AG04450 (cell line): ENCODE measurements around the gene GAST. TPM values are rescaled to one million over a fixed set of nuclear protein-coding genes. Genes with fewer than 3 reads are reported as not detected.

Experiments
- CTCF ChIA-PET: fragments of 300-600, 350-600 bp; formaldehyde crosslinking; extraction: SDS; loops from one replicate; lab custom pipeline; 2022; ENCODE audit warnings: antibody characterized with exemption, inconsistent platforms; lab: Charles Lee
- POLR2A ChIA-PET: fragments of 350-600 bp; formaldehyde crosslinking; extraction: SDS; loops from one replicate; lab custom pipeline; 2021; ENCODE audit warnings: antibody characterized with exemption, inconsistent platforms; lab: Yijun Ruan, JAX
- DNase-seq: peaks from one replicate; pipeline ENCODE4 v3.0.0-alpha.2; 2011; ENCODE audit warnings: low read depth, low spot score
- H3K27ac ChIP-seq: one replicate; pipeline ENCODE4 v1.5.1; 2012; ENCODE audit warnings: low read depth, low read length, control low read depth
- H3K27me3 ChIP-seq: one replicate; pipeline ENCODE4 v1.6.0; 2012; ENCODE audit warnings: low read length; ENCODE audit not compliant: control insufficient read depth, insufficient read depth
- H3K4me3 ChIP-seq: 2 replicates; pipeline ENCODE4 v1.5.1; 2011; ENCODE audit warnings: mild to moderate bottlenecking, low read depth, low read length, control low read depth
- H3K9me3 ChIP-seq: 2 replicates; pipeline ENCODE4 v1.5.1; 2012; ENCODE audit warnings: low read length; ENCODE audit not compliant: control insufficient read depth, insufficient read depth
- polyA plus RNA-seq: library from polyadenylated mRNA; depleted of rRNA; stranded (reverse); fragments of >200 nt; gene quantifications from 2 replicates; pipeline ENCODE4 v1.2.3, GENCODE V29; 2011
- TF ChIP-seq, protein P1 (sequence below): IDR thresholded peaks from 2 replicates; pipeline ENCODE4 v1.5.1; 2011; ENCODE audit warnings: low read depth, low read length, control low read depth, inconsistent platforms

The GAST gene
- polyA plus RNA-seq, 1 experiment, result not detected

DNA sequence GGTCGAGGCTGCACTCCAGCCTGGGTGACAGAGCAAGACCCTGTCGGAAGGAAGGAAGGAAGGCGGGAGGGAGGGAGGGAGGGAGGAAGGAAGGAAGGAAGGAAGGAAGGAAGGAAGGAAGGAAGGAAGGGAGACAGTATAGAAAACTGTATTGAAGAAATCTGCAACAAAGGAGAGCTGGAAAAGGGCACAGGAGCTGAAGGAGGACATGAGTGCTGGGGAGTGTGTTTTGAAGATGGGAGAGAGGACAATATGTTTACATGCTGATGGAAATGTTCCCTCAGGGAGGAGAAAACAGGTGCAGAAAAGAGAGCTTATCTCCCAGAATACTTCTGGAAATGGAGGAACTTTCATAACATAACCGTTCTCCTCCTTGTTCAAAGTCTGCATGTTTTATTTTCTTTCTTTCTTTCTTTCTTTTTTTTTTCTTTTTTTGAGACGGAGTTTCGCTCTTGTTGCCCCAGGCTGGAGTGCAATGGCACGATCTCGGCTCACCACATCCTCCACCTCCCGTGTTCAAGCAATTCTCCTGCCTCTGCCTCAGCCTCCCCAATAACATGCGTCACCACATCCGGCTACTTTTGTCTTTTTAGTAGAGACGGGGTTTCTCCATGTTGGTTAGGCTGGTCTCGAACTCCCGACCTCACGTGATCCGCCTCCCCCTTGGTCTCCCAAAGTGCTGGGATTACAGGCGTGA, 25.0 kb downstream of the GAST start:
- H3K27ac ChIP-seq, result no peak overlapping the region
- TF ChIP-seq, protein P1, sequence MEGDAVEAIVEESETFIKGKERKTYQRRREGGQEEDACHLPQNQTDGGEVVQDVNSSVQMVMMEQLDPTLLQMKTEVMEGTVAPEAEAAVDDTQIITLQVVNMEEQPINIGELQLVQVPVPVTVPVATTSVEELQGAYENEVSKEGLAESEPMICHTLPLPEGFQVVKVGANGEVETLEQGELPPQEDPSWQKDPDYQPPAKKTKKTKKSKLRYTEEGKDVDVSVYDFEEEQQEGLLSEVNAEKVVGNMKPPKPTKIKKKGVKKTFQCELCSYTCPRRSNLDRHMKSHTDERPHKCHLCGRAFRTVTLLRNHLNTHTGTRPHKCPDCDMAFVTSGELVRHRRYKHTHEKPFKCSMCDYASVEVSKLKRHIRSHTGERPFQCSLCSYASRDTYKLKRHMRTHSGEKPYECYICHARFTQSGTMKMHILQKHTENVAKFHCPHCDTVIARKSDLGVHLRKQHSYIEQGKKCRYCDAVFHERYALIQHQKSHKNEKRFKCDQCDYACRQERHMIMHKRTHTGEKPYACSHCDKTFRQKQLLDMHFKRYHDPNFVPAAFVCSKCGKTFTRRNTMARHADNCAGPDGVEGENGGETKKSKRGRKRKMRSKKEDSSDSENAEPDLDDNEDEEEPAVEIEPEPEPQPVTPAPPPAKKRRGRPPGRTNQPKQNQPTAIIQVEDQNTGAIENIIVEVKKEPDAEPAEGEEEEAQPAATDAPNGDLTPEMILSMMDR, result no peak
- POLR2A ChIA-PET, result no interaction called here
- H3K9me3 ChIP-seq, result no peaks in the 10 kb centered on the region; the same call in 1 of the 2 replicates
- CTCF ChIA-PET, result interaction anchor here (0.6 to 4.9 kb wide), 19 partner anchors 9 to 1409 kb away, joined by 3 to 81 read pairs (median 3); partner anchors contain the start of genes JUP and P3H4
- peaks cover 50% of the 10 kb centered on the region for H3K27me3 ChIP-seq
- no peak overlapping the region for H3K4me3 ChIP-seq
- no peak for DNase-seq

DNA sequence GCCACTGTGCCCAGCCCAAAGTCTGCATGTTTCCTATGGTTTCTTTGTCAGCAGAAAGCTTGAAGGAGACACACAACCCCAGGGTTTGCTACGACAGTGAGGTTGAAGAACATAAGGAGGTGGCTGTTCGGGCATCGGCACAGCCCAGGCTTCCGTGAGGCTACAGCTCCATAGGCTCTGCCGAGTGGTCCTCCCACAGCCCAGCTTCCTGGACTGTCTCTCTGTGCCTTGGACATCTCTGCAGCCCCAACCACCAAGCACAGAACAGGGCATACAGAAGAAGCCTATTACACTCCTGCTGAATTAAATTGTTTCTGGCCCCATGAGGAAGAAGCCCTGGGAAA, 25.5 kb downstream of the GAST start:
- Histone ChIP-seq H3K27me3 (peaks cover 45% of the 10 kb centered on the region), H3K4me3 (no peak overlapping the region), H3K9me3 (no peaks in the 10 kb centered on the region; the same call in 1 of the 2 replicates), H3K27ac (no peak overlapping the region)
- POLR2A ChIA-PET, result no interaction called here
- CTCF ChIA-PET, result interaction anchor here (0.6 to 4.9 kb wide), 18 partner anchors 8 to 1408 kb away, joined by 3 to 81 read pairs (median 3); partner anchors contain the start of genes JUP and P3H4
- TF ChIP-seq, protein P1, result no peak
- no peak for DNase-seq

DNA sequence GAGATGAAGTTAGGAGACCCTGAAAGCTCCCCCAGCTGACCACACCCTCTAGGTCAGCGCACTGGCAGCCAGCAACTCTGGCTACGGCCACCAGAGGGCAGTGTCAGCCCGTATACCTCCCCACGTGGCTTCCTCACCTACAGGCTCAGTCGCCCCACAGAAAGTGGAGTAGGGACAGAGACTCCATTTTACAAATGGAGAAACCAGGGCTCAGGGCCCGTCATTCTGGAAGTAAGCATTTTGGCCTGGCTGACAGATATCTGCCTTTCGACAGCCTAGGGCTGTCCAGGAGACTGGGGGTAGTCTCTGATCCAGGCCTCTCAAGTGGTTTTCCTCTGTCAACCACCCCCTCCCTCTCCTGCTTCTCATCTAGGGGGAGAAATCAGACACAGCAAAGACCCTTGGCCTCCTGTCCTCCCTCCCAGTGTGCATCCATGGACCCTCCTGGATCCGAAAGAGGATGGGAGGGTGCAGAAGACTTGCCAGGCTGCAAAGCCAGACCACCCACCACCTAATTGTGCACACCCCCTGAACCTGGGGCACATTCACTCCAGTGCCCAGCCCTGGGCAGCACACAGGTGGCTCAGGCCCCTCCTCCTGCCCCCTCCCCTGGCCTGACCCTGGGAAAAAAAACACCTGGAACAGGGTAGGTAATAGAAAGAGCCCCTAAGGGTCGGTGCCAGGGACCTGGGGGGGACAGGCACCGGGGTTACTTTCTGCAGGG, 26.1 kb downstream of the GAST start:
- Histone ChIP-seq H3K27me3 (peaks cover 41% of the 10 kb centered on the region), H3K4me3 (no peak overlapping the region), H3K27ac (no peak overlapping the region), H3K9me3 (no peaks in the 10 kb centered on the region; the same call in 1 of the 2 replicates)
- ChIA-PET CTCF (interaction anchor here (0.6 to 4.9 kb wide), 14 partner anchors 13 to 221 kb away, joined by 3 to 81 read pairs (median 3); partner anchors contain the start of gene P3H4), POLR2A (no interaction called here)
- peak; percentile 54 for DNase-seq
- TF ChIP-seq, protein P1, result peak; percentile 94

DNA sequence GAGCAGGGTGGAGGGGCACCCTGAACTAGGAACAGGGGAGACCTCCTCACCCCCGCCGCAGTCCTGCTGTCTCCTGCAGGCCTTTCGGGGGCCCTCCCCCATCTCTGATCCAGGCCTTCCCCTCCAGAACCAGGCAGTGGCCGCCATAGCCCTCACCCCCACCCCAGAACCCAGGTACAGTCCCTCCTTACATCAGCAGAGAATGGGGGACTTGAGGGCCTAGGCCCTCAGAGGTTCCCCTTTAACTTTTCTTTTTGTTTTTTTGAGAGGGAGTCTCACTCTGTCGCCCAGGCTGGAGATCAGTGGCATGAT, 26.6 kb downstream of the GAST start:
- CTCF ChIA-PET, result interaction anchor here (2.7 kb wide), 1 partner anchor 62 kb away, joined by 20 read pairs; no protein-coding TSS in a partner anchor
- POLR2A ChIA-PET, result no interaction called here
- Histone ChIP-seq H3K27ac (no peak overlapping the region), H3K9me3 (no peaks in the 10 kb centered on the region; the same call in 1 of the 2 replicates), H3K27me3 (peaks cover 38% of the 10 kb centered on the region), H3K4me3 (no peak overlapping the region)
- TF ChIP-seq, protein P1, result no peak
- no peak for DNase-seq
